C4-2B (cell line): ENCODE measurements around the gene MFSD2A.

ENCODE experiments used
- ZFX ChIP-seq: fragments of 450-650 bp; IDR thresholded peaks from 2 replicates; pipeline ENCODE4 v1.6.1; 2017
- TF ChIP-seq, protein P1 (sequence below): fragments of 450-650 bp; conservative IDR thresholded peaks from 2 replicates; pipeline ENCODE4 v1.5.1; 2017; ENCODE audit warnings: mild to moderate bottlenecking

DNA sequence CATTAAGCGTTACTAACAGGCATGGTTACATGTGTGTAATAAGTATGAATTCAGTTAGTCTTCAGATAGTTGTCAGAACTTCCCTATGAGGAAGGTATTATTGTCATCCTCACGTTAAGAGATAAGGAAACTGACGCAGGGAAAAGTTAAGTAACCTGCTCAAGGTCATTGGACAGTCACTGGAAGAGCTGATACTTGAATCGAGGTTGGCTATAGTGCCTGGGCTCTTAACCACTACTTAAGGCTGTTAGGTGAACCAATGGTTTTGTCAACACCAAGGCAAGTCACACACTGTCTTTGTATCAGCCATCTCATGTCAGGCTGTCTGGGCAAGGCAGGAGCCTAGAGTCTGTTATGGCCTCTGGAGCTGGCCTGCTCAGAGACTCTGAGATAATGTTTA is 16.2 kb downstream of the MFSD2A start:
- TF ChIP-seq, protein P1, sequence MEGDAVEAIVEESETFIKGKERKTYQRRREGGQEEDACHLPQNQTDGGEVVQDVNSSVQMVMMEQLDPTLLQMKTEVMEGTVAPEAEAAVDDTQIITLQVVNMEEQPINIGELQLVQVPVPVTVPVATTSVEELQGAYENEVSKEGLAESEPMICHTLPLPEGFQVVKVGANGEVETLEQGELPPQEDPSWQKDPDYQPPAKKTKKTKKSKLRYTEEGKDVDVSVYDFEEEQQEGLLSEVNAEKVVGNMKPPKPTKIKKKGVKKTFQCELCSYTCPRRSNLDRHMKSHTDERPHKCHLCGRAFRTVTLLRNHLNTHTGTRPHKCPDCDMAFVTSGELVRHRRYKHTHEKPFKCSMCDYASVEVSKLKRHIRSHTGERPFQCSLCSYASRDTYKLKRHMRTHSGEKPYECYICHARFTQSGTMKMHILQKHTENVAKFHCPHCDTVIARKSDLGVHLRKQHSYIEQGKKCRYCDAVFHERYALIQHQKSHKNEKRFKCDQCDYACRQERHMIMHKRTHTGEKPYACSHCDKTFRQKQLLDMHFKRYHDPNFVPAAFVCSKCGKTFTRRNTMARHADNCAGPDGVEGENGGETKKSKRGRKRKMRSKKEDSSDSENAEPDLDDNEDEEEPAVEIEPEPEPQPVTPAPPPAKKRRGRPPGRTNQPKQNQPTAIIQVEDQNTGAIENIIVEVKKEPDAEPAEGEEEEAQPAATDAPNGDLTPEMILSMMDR = no peak
- TF ChIP-seq ZFX = no peak
